ENCODE data around the gene NUP210L.

- no peak for TF ChIP-seq CTCF (IDR thresholded peaks at IDR 0.05; ENCODE audit: extremely low read depth in 1 of 2, insufficient read depth in 1 of 2, low read depth in 1 of 2, low read length in 2 of 2)
- TF ChIP-seq EZH2 (IDR thresholded peaks at IDR 0.05; ENCODE audit: borderline replicate concordance, low read depth, low read length, severe bottlenecking), result no peak
- no peak for TF ChIP-seq MAX (IDR thresholded peaks at IDR 0.05; ENCODE audit: insufficient read depth, insufficient read length)
- TF ChIP-seq MYC (IDR thresholded peaks at IDR 0.05; ENCODE audit: low read depth, low read length), result no peak
- TF ChIP-seq POLR2A (IDR thresholded peaks at IDR 0.05; ENCODE audit: low read depth, low read length), result no peak
- TF ChIP-seq POLR2AphosphoS5 (IDR thresholded peaks at IDR 0.05; ENCODE audit: insufficient read depth, low read depth, low read length), result no peak
- TF ChIP-seq FOS (IDR thresholded peaks at IDR 0.05; ENCODE audit: borderline replicate concordance, insufficient read depth, low read length), result no peak
These were observed 27.1 kb upstream of the NUP210L start for GRCh38 chr1:154181944-154182343.

All from endothelial cell of umbilical vein (primary cell).